Endothelial cell of umbilical vein (primary cell): ENCODE measurements around the gene PWWP2A. TPM values are rescaled to one million over a fixed set of nuclear protein-coding genes. Genes with fewer than 3 reads are reported as not detected.

Source experiments
- BruUV-seq: library from RNA; stranded (reverse); fragments of 400-500 nt; replicated peaks from 2 replicates; lab custom pipeline; 2021; lab: Mats Ljungman, UMichigan
- CTCF ChIA-PET: fragments of 300-600, 350-600 bp; sonication (Branson Sonifier 250); formaldehyde crosslinking; loops from one replicate; lab custom pipeline; 2021; ENCODE audit warnings: antibody characterized with exemption, inconsistent platforms; lab: Charles Lee
- POLR2A ChIA-PET: fragments of 300-600, 350-600 bp; sonication (Branson Sonifier 250); formaldehyde crosslinking; loops from one replicate; lab custom pipeline; 2021; ENCODE audit warnings: antibody characterized with exemption, inconsistent platforms; lab: Charles Lee
- DNase-seq: peaks from one replicate; pipeline ENCODE4 v3.0.0-alpha.2; 2011; ENCODE audit warnings: low read depth, low spot score
- FAIRE-seq: peaks from 2 replicates; lab custom pipeline; 2011; peaks lifted over from hg19 to GRCh38; lab: Jason Lieb, UNC
- H2AFZ ChIP-seq: 2 replicates; pipeline ENCODE4 v1.6.0; 2012; ENCODE audit warnings: low read depth, low read length, control low read depth, inconsistent platforms
- H3K27ac ChIP-seq: 2 replicates; pipeline ENCODE4 v1.5.1; 2011; ENCODE audit warnings: low read depth, mild to moderate bottlenecking, control low read depth, low read length, moderate library complexity; ENCODE audit not compliant: insufficient read depth
- H3K27me3 ChIP-seq, 2 experiments: 2 replicates each; pipeline versions ENCODE4 v1.6.0 to v1.6.1; 2011; ENCODE audit warnings: low read length in 2 of 2, mixed read lengths in 1 of 2; ENCODE audit not compliant: control insufficient read depth in 2 of 2, insufficient read depth in 2 of 2
- H3K36me3 ChIP-seq, 2 experiments: 2 replicates in 1 of 2; 3 replicates in 1 of 2; pipeline ENCODE4 v1.5.1; 2011; ENCODE audit warnings: low read length in 2 of 2, mild to moderate bottlenecking in 1 of 2, moderate library complexity in 1 of 2; ENCODE audit not compliant: control insufficient read depth in 2 of 2, insufficient read depth in 2 of 2; ENCODE audit errors: extremely low read depth in 1 of 2
- H3K4me1 ChIP-seq: 3 replicates; pipeline ENCODE4 v1.5.1; 2011; ENCODE audit warnings: mild to moderate bottlenecking, low read length; ENCODE audit not compliant: control insufficient read depth, insufficient read depth; ENCODE audit errors: extremely low read depth
- H3K4me2 ChIP-seq: 2 replicates; pipeline ENCODE4 v1.6.1; 2011; ENCODE audit warnings: low read length, control low read depth, mixed read lengths; ENCODE audit not compliant: insufficient read depth
- H3K4me3 ChIP-seq, 3 experiments: fragments of 200-600 bp in 1 of 3; sonication (generic), shearing (Covaris generic) in 1 of 3; replicated peaks in 1 of 3; 2 replicates each; pipeline ENCODE4 v1.5.1; 2011 to 2016; ENCODE audit warnings: control low read depth in 3 of 3, low read length in 3 of 3, mild to moderate bottlenecking in 2 of 3, inconsistent platforms in 1 of 3, low read depth in 1 of 3, moderate library complexity in 1 of 3; ENCODE audit not compliant: insufficient read depth in 1 of 3
- H3K79me2 ChIP-seq: 2 replicates; pipeline ENCODE4 v1.6.0; 2012; ENCODE audit warnings: low read length, inconsistent platforms; ENCODE audit not compliant: control insufficient read depth, insufficient read depth
- H3K9ac ChIP-seq: replicated peaks from 2 replicates; pipeline ENCODE3; 2011; ENCODE audit warnings: low read length, control low read depth; ENCODE audit not compliant: insufficient read depth; ENCODE audit errors: extremely low read depth
- H3K9me1 ChIP-seq: replicated peaks from 3 replicates; pipeline ENCODE4 v1.6.0; 2011; ENCODE audit warnings: mild to moderate bottlenecking, low read length; ENCODE audit not compliant: control insufficient read depth, insufficient read depth; ENCODE audit errors: extremely low read depth
- H3K9me3 ChIP-seq: replicated peaks from 2 replicates; pipeline ENCODE4 v1.5.1; 2012; ENCODE audit warnings: low read length, inconsistent platforms; ENCODE audit not compliant: control insufficient read depth, insufficient read depth
- H4K20me1 ChIP-seq: replicated peaks from 2 replicates; pipeline ENCODE3; 2011; ENCODE audit warnings: mild to moderate bottlenecking, low read length; ENCODE audit not compliant: control insufficient read depth, insufficient read depth; ENCODE audit errors: extremely low read depth
- CTCF ChIP-seq, 2 donors: IDR thresholded peaks; 1 replicate in 1 of 2; 2 replicates in 1 of 2; pipeline ENCODE4 v1.5.1; 2011; ENCODE audit warnings: low read length in 2 of 2, mild to moderate bottlenecking in 2 of 2, moderate library complexity in 2 of 2, control low read depth in 1 of 2, inconsistent platforms in 1 of 2, low read depth in 1 of 2; ENCODE audit not compliant: insufficient read depth in 1 of 2; ENCODE audit errors: extremely low read depth in 1 of 2
- EZH2 ChIP-seq: IDR thresholded peaks from 2 replicates; pipeline ENCODE4 v1.6.1; 2012; ENCODE audit warnings: borderline replicate concordance, low read depth, mild to moderate bottlenecking, moderate library complexity, low read length, inconsistent platforms; ENCODE audit not compliant: severe bottlenecking
- FOS ChIP-seq: IDR thresholded peaks from 2 replicates; pipeline ENCODE4 v1.6.1; 2011; ENCODE audit warnings: mild to moderate bottlenecking, low read length, moderate library complexity, borderline replicate concordance; ENCODE audit not compliant: insufficient read depth
- GATA2 ChIP-seq: IDR thresholded peaks from 2 replicates; pipeline ENCODE4 v1.7.0; 2011; ENCODE audit warnings: low read depth, mild to moderate bottlenecking, moderate library complexity, mixed read lengths, low read length; ENCODE audit not compliant: insufficient read length, insufficient read depth
- JUN ChIP-seq: IDR thresholded peaks from 2 replicates; pipeline ENCODE4 v1.6.1; 2011; ENCODE audit warnings: borderline replicate concordance, low read depth; ENCODE audit not compliant: insufficient read length, insufficient read depth
- MAX ChIP-seq: IDR thresholded peaks from 2 replicates; pipeline ENCODE4 v1.6.1; 2011; ENCODE audit not compliant: insufficient read depth, insufficient read length
- MYC ChIP-seq: IDR thresholded peaks from one replicate; pipeline ENCODE4 v1.6.1; 2011; ENCODE audit warnings: mild to moderate bottlenecking, low read depth, low read length
- POLR2A ChIP-seq: IDR thresholded peaks from 2 replicates; pipeline ENCODE4 v1.6.1; 2012; ENCODE audit warnings: low read depth, mild to moderate bottlenecking, control low read depth, low read length
- POLR2AphosphoS5 ChIP-seq: IDR thresholded peaks from 2 replicates; pipeline ENCODE4 v1.6.1; 2012; ENCODE audit warnings: low read depth, mild to moderate bottlenecking, control low read depth, low read length, moderate library complexity; ENCODE audit not compliant: insufficient read depth
- dilution Hi-C: fragments of 300-500 bp; cut with MboI; formaldehyde crosslinking; loops from one replicate; pipeline ENCODE4 v1.15.0; 2019; ENCODE audit warnings: low sequenced_read_pairs; ENCODE audit not compliant: extremely low pct_ligation_motif_present
- intact Hi-C: fragments of 100-400 bp; cut with micrococcal nuclease; formaldehyde crosslinking; loops from one replicate; pipeline ENCODE4 v1.10.0; 2022
- polyA plus RNA-seq, 4 experiments: library from polyadenylated mRNA; depleted of rRNA in 3 of 4; stranded (reverse) in 3 of 4; unstranded in 1 of 4; fragments of >200 nt; gene quantifications; 2 replicates each; pipeline versions ENCODE4 v1.2.1 to v1.2.3, GENCODE V29; 2011 to 2012; ENCODE audit warnings: missing spikeins in 1 of 4
- total RNA-seq: library from RNA; stranded (reverse); gene quantifications from 2 replicates; pipeline ENCODE4 v1.2.3, GENCODE V29; 2021

The PWWP2A gene
- total and polyA plus RNA-seq, 2 donors (not counting 3 experiments of a cell fraction or from before 2014, with no cell fraction given) = 4.6 to 19.3 TPM

GRCh38 chr5:160105686-160106360 lies 13.4 kb downstream of the PWWP2A start:
- Histone ChIP-seq H4K20me1 (no peaks in the 10 kb centered on the region), H3K27ac (no peak overlapping the region), H3K36me3 (peaks cover 0 to 2% of the 10 kb centered on the region in 2 experiments), H3K4me2 (no peak overlapping the region), H3K9me3 (no peaks in the 10 kb centered on the region), H3K4me3 (no peak overlapping the region), H2AFZ (no peak overlapping the region), H3K79me2 (peaks cover 64% of the 10 kb centered on the region), H3K27me3 (no peaks in the 10 kb centered on the region), H3K4me1 (peaks cover 10% of the 10 kb centered on the region), H3K9ac (no peak overlapping the region), H3K9me1 (no peaks in the 10 kb centered on the region)
- ChIA-PET POLR2A (no interaction called here), CTCF (interaction anchor here (0.6 to 1.0 kb wide), 2 partner anchors 25 to 285 kb away, joined by 3 read pairs; no protein-coding TSS in a partner anchor)
- no peak for TF ChIP-seq CTCF (IDR thresholded peaks at IDR 0.05; ENCODE audit: extremely low read depth in 1 of 2, insufficient read depth in 1 of 2, low read depth in 1 of 2, low read length in 2 of 2)
- no peak for TF ChIP-seq FOS
- TF ChIP-seq MAX = no peak
- no peak for TF ChIP-seq POLR2AphosphoS5
- TF ChIP-seq POLR2A = no peak
- TF ChIP-seq JUN = no peak
- no peak for TF ChIP-seq EZH2
- no peak for TF ChIP-seq MYC
- no peak for TF ChIP-seq GATA2
- dilution Hi-C loops (no loop called here), intact Hi-C loops (no loop called here)
- no peak for FAIRE-seq
- no TSS peak for BruUV-seq
- DNase-seq = no peak
